Colon (tissue), 2 donors: ENCODE results near the gene CTNNBL1.
"Not testable (repeated sequence)": the region's sequence is repeated elsewhere in the genome, so short reads cannot be mapped to it uniquely, and the experiment has no call there.

Experiments used
- FAIRE-seq: peaks from 2 replicates; lab custom pipeline; 2012; peaks lifted over from hg19 to GRCh38; lab: Jason Lieb, UNC
- donor health status: control.
- donor health status: control.

Gene CTNNBL1

GRCh38 chr20:37852666-37853065 lies 158.8 kb downstream of the CTNNBL1 start:
- FAIRE-seq: no peak

- FAIRE-seq: no peak
These were observed 160.1 kb downstream of the CTNNBL1 start for GRCh38 chr20:37853823-37854375.

GRCh38 chr20:37856034-37856433 lies 162.2 kb downstream of the CTNNBL1 start:
- not testable (repeated sequence) for FAIRE-seq

- FAIRE-seq: no peak
These were observed 163.3 kb downstream of the CTNNBL1 start for GRCh38 chr20:37856932-37857660.

GRCh38 chr20:37859406-37860171 lies 165.8 kb downstream of the CTNNBL1 start:
- no peak for FAIRE-seq

GRCh38 chr20:37863289-37863688 lies 169.5 kb downstream of the CTNNBL1 start:
- FAIRE-seq: no peak

GRCh38 chr20:37864298-37864697 lies 170.5 kb downstream of the CTNNBL1 start:
- FAIRE-seq: no peak

GRCh38 chr20:37866051-37866450 lies 172.2 kb downstream of the CTNNBL1 start:
- no peak for FAIRE-seq

GRCh38 chr20:37867289-37868195 lies 173.7 kb downstream of the CTNNBL1 start:
- no peak for FAIRE-seq

GRCh38 chr20:37868851-37869333 lies 175.1 kb downstream of the CTNNBL1 start:
- no peak for FAIRE-seq

GRCh38 chr20:37869334-37869861 lies 175.6 kb downstream of the CTNNBL1 start:
- FAIRE-seq: no peak

- FAIRE-seq: no peak
These were observed 176.5 kb downstream of the CTNNBL1 start for GRCh38 chr20:37870294-37870693.

- FAIRE-seq: no peak
These were observed 177.9 kb downstream of the CTNNBL1 start for GRCh38 chr20:37871751-37872150.

- no peak for FAIRE-seq
These were observed 178.3 kb downstream of the CTNNBL1 start for GRCh38 chr20:37872161-37872560.

- FAIRE-seq: no peak
These were observed 180.1 kb downstream of the CTNNBL1 start for GRCh38 chr20:37873884-37874283.

- FAIRE-seq: no peak
These were observed 181.8 kb downstream of the CTNNBL1 start for GRCh38 chr20:37875460-37876175.

- no peak for FAIRE-seq
These were observed 183.0 kb downstream of the CTNNBL1 start for GRCh38 chr20:37876863-37877262.

- FAIRE-seq: no peak
These were observed 184.3 kb downstream of the CTNNBL1 start for GRCh38 chr20:37877832-37878772.

- FAIRE-seq: no peak
These were observed 185.2 kb downstream of the CTNNBL1 start for GRCh38 chr20:37878835-37879599.
